Esophagus muscularis mucosa (tissue), 3 donors: ENCODE results near the gene MYO6.

Experiments used
- CTCF ChIP-seq, 3 experiments: fragments of 200-600 bp in 2 of 3; fragments of 450-650 bp in 1 of 3; sonication (generic) in 2 of 3; IDR thresholded peaks; one replicate each; pipeline ENCODE4 v1.5.1; 2017 to 2019; ENCODE audit warnings: antibody characterized with exemption in 3 of 3, mild to moderate bottlenecking in 2 of 3, moderate library complexity in 1 of 3
- POLR2A ChIP-seq: fragments of 450-650 bp; IDR thresholded peaks from one replicate; pipeline ENCODE4 v1.6.1; 2017; ENCODE audit warnings: antibody characterized with exemption, moderate library complexity, mild to moderate bottlenecking, low read depth
- POLR2AphosphoS5 ChIP-seq, 2 donors: sonication (generic); formaldehyde crosslinking; IDR thresholded peaks; one replicate each; pipeline ENCODE4 v1.6.1; 2017; ENCODE audit warnings: antibody characterized with exemption in 2 of 2

- TF ChIP-seq CTCF (IDR thresholded peaks at IDR 0.05) (no peak), POLR2A (no peak), POLR2AphosphoS5 (IDR thresholded peaks at IDR 0.05) (no peak)
These were observed 39.9 kb downstream of the MYO6 start for GRCh38 chr6:75788894-75789293.
